ENCODE results near the gene GPR162.

DNA sequence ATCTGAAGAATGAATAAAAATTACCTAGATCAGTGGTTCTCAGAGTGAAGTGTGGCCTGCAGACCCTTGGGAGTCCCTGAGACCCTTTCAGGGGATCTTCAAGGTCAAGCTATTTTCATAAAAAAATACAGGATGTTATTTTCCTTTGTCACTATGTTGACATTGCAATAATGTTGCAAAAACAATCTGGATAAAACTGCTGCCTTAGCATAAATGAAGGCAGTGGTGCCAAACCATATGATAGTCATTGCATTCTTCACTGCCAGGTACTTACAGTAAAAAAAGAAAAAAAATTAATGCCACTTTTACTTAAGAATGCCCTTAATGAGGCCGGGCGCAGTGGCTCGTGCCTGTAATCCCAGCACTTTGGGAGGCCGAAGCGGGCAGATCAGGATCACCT, 34.3 kb upstream of the GPR162 start:
- TF ChIP-seq, protein P1, sequence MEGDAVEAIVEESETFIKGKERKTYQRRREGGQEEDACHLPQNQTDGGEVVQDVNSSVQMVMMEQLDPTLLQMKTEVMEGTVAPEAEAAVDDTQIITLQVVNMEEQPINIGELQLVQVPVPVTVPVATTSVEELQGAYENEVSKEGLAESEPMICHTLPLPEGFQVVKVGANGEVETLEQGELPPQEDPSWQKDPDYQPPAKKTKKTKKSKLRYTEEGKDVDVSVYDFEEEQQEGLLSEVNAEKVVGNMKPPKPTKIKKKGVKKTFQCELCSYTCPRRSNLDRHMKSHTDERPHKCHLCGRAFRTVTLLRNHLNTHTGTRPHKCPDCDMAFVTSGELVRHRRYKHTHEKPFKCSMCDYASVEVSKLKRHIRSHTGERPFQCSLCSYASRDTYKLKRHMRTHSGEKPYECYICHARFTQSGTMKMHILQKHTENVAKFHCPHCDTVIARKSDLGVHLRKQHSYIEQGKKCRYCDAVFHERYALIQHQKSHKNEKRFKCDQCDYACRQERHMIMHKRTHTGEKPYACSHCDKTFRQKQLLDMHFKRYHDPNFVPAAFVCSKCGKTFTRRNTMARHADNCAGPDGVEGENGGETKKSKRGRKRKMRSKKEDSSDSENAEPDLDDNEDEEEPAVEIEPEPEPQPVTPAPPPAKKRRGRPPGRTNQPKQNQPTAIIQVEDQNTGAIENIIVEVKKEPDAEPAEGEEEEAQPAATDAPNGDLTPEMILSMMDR (conservative IDR thresholded peaks at IDR 0.05) = no peak
- no peak for TF ChIP-seq EZH2 (IDR thresholded peaks at IDR 0.05; ENCODE audit: low read depth)

Measured in PC-9 (cell line).